ENCODE data around the gene SELENOM.
"Not testable (repeated sequence)": the region's sequence is repeated elsewhere in the genome, so short reads cannot be mapped to it uniquely, and the experiment has no call there.

SELENOM gene

GRCh38 chr22:31130873-31131272, 23.5 kb upstream of the SELENOM start:
- no peak for DNase-seq

- DNase-seq, result no peak
Observed at GRCh38 chr22:31128156-31128555, 20.8 kb upstream of the SELENOM start.

- DNase-seq, result no peak
Observed at GRCh38 chr22:31127181-31127772, 19.9 kb upstream of the SELENOM start.

GRCh38 chr22:31126869-31127175, 19.5 kb upstream of the SELENOM start:
- DNase-seq, result no peak

- no peak for DNase-seq
Observed at GRCh38 chr22:31126128-31126868, 18.9 kb upstream of the SELENOM start.

GRCh38 chr22:31125521-31126117, 18.3 kb upstream of the SELENOM start:
- no peak for DNase-seq

GRCh38 chr22:31124811-31125465, 17.6 kb upstream of the SELENOM start:
- DNase-seq, result no peak

- DNase-seq, result no peak
Observed at GRCh38 chr22:31124290-31124689, 16.9 kb upstream of the SELENOM start.

GRCh38 chr22:31123292-31123602, 15.9 kb upstream of the SELENOM start:
- DNase-seq, result no peak

GRCh38 chr22:31122532-31123291, 15.3 kb upstream of the SELENOM start, which contains the start of gene INPP5J:
INPP5J (plus strand) TSS chr22:31122966; CDS start chr22:31123015, 49 bp downstream.
- DNase-seq, result no peak

GRCh38 chr22:31122196-31122531, 14.8 kb upstream of the SELENOM start:
- DNase-seq, result no peak

GRCh38 chr22:31121403-31121802, 14.0 kb upstream of the SELENOM start:
- no peak for DNase-seq

- DNase-seq, result no peak
Observed at GRCh38 chr22:31120642-31121041, 13.3 kb upstream of the SELENOM start.

- DNase-seq, result no peak
Observed at GRCh38 chr22:31120230-31120629, 12.9 kb upstream of the SELENOM start.

GRCh38 chr22:31119026-31119717, 11.8 kb upstream of the SELENOM start:
- DNase-seq, result no peak

- no peak for DNase-seq
Observed at GRCh38 chr22:31118046-31118820, 10.9 kb upstream of the SELENOM start.

- not testable (repeated sequence) for DNase-seq
Observed at GRCh38 chr22:31112547-31113091, 5.3 kb upstream of the SELENOM start.

- no peak for DNase-seq
Observed at GRCh38 chr22:31107894-31108218, 488 bp upstream of the SELENOM start.

GRCh38 chr22:31106731-31107177, 614 bp downstream of the SELENOM start:
- DNase-seq, result no peak

GRCh38 chr22:31106001-31106571, 1.3 kb downstream of the SELENOM start:
- DNase-seq, result no peak

- no peak for DNase-seq
Observed at GRCh38 chr22:31105282-31105929, 2.0 kb downstream of the SELENOM start.
